ENCODE data around the gene GSDME. TPM values are rescaled to one million over a fixed set of nuclear protein-coding genes. Genes with fewer than 3 reads are reported as not detected.

Gene GSDME
- polyA plus RNA-seq, 1 donor = 8.1 TPM

- no peak for DNase-seq (ENCODE audit: low read depth)
Measured at GRCh38 chr7:24656608-24657007, 100.7 kb downstream of the GSDME start.

DNA sequence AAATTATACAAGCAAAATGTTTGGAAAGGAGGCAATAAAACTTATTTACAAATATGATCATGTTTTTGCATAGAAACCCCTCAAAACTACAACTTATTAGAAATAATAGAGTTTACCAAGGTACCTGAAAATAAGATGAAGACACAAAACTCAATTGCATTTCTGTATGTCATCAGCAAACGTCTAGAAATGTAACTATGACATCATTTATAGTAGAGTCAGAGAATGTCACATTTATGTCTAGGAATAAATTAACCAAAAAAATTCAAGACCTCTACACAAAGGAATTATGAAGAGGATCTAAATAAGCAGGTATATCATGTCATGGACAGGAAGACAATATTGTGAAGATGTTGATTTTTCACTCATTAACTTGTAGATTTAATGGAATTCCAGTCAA lies 103.0 kb downstream of the GSDME start:
- DNase-seq (ENCODE audit: low read depth) = no peak

DNA sequence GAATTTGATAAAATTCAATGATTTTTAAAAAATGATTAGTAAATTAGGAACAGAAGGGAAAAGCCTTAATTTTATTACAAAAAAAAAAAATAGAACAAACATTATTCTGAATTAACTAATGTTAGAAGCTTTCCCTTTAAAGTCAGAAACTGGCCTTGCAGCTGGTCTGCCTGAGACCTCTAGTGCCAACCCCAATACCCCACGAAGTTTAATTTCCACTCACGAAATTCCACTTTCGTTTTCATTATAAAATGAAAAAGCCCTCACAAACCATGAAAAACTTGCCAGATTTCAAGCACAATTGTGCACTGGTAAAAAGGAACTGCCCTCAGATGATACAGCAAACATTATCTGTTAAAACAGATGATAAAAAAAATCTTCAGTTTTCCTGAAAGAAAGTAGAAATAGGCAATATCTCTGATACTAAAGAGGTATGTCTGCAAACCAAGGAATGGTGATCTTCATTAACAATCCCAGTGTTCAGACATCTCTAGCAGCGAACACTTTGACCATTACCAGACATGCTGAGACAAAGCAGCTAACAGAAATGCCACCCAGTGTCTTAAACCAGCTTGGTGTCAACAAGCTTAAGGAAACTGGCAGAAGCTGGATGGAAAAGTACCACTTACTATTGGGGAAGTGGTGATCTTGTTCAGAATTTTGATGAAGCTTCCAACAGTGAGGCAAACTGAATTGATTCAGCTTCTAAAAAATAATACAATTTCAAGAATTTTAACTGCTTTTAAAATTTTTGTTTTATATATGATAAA lies 103.8 kb downstream of the GSDME start:
- no peak for DNase-seq (ENCODE audit: low read depth)

GRCh38 chr7:24652251-24652939 lies 104.9 kb downstream of the GSDME start:
- no peak for DNase-seq (ENCODE audit: low read depth)

Other genes with a start within 250 kb of the GSDME start
- gene PALS2, start 184.0 kb downstream of the GSDME start, polyA plus RNA-seq (ENCODE audit: insufficient read length) = 5.4 TPM
- 3.5 TPM for gene OSBPL3, start 222.7 kb upstream of the GSDME start, polyA plus RNA-seq (ENCODE audit: insufficient read length)